Right ventricle myocardium superior (tissue), 1 donor: ENCODE data around the gene KLF6. TPM values are rescaled to one million over a fixed set of nuclear protein-coding genes. Genes with fewer than 3 reads are reported as not detected.
A peak's percentile ranks its signal among the peaks of the same experiment; 100 is the strongest.

Experiments used
- ATAC-seq: fragments of 200-7000 bp; cut with Tn5 transposase; one replicate; pipeline ENCODE4 v1.9.1; 2020; ENCODE audit warnings: mild to moderate bottlenecking; ENCODE audit not compliant: poor library complexity
- DNase-seq: peaks from one replicate; pipeline ENCODE4 v3.0.0-alpha.2; 2020
- intact Hi-C: fragments of 100-400 bp; cut with DNase I; formaldehyde crosslinking; loops from one replicate; pipeline ENCODE4 v1.11.2; 2022
- total RNA-seq: library from RNA; stranded (reverse); fragmentation: NEBNext Ultra II Directional; extraction: Animal tissue kit (Norgen Biotek cat#: 25700); gene quantifications from one replicate; pipeline ENCODE4 v1.2.1, GENCODE V29; 2021
- donor health status: DM: no; HTN: yes; CAD: no; lungs with severe emphysema.

The KLF6 gene
- total RNA-seq, 1 donor from 2014 or later, result 60.2 TPM

GRCh38 chr10:3793553-3793952 is 8.5 kb upstream of the KLF6 start:
- intact Hi-C loops, result no loop called here
- DNase-seq, result no peak
- no peak for ATAC-seq

- no peak for ATAC-seq
- intact Hi-C loops, result no loop called here
- DNase-seq, result no peak
Measured at GRCh38 chr10:3792710-3793219, 7.8 kb upstream of the KLF6 start.

DNA sequence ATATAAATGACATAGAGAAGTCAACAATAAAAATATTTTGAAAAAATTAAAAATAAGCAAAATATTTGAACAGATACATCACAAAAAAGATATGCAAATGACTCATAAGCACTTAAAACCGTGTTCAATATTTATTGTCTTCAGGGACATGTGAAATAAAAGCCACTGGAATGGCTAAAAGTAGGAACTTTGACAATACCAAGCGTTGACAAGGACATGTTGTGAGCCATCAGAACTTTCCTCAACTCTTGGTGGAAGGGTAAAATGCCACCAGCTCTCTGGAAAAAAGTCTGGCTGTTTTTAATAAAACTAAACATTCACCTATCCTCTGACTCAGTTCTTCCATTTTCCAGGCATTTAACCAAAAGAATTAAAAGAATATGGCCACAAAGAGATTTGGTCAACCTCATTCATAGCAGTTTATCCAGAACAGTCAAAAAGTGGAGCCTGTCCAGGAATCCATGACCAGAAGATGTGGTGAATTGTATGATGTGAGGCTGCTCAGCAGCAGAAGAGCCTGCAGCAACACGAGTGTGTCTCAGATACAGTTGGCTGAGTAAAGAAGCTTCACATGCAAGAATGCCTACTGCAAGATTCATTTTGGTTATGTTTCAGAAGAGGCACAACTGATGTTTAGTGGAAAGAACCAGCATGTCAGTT is 7.1 kb upstream of the KLF6 start:
- intact Hi-C loops, result no loop called here
- ATAC-seq, result no peak
- no peak for DNase-seq

DNA sequence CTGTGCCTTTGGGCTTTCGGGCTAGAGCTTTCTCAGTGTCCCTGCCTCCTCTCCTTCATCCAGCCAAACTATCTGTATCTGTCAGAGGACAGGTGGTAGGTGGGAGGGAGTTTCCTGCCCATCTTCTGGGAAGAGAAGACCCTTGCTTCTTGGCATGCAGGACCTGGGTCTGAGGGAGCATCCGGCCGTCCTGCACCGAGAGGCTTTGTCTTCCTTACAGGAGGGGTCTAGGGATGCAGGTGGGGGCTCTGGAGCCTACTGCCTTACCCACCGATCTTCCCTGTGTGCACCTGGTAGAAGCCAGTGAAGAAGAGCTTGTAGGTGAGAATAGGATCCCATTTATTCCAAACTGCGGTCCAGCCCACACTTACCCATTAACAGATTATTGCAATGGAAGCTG is 5.8 kb upstream of the KLF6 start:
- no peak for DNase-seq
- ATAC-seq, result no peak
- intact Hi-C loops, result no loop called here

DNA sequence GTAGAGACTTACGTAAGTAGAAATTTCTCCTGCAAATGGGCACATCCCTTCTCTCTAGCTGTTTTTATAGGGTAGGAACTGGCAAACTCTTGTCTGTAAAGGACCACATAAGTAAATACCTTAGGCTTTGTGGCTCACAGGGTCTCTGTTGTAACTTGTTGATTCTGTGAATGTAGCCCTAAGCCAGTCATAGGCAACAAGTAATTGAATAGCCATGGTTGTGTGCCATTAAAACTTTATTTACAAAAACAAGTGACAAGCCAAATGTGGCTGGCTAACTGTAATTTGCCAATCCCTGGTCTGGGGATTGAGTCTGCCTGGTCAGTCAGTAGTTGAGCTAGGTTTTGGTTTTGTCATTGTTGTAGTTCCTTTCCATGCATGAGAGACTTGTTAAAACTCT is 5.3 kb upstream of the KLF6 start:
- intact Hi-C loops, result no loop called here
- DNase-seq (no peak), ATAC-seq (no peak)

GRCh38 chr10:3789621-3790020 is 4.6 kb upstream of the KLF6 start:
- no peak for DNase-seq
- intact Hi-C loops, result loop anchor here (10.0 kb wide), 2 partner anchors 125 to 875 kb away; no protein-coding TSS in a partner anchor
- ATAC-seq, result no peak

DNA sequence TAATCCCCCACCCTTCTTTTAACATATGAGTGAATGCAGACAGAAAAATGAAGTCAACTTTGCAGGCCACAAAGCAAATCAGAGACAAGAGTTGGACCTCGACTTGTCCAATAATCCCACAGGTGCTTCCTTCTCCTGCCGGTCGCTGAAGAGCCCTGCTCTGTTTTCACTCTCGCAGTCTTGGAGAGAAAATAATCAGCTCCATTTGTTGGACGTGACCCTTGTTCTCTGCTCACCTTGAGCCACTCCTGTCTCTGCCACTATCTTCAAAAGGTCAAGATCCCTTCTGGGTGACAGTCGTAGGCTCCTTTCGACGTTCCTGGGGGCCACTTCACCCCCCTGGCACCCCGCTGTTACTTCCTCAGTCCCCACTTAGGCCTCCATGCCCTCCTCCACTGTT is 2.8 kb upstream of the KLF6 start:
- ATAC-seq, result no peak
- no peak for DNase-seq
- intact Hi-C loops, result loop anchor here (10.0 kb wide), 2 partner anchors 127 to 877 kb away; no protein-coding TSS in a partner anchor

- ATAC-seq (no peak), DNase-seq (no peak)
- intact Hi-C loops, result loop anchor here (10.0 kb wide), 2 partner anchors 128 to 878 kb away; no protein-coding TSS in a partner anchor
Measured at GRCh38 chr10:3787016-3787400, 2.0 kb upstream of the KLF6 start.

DNA sequence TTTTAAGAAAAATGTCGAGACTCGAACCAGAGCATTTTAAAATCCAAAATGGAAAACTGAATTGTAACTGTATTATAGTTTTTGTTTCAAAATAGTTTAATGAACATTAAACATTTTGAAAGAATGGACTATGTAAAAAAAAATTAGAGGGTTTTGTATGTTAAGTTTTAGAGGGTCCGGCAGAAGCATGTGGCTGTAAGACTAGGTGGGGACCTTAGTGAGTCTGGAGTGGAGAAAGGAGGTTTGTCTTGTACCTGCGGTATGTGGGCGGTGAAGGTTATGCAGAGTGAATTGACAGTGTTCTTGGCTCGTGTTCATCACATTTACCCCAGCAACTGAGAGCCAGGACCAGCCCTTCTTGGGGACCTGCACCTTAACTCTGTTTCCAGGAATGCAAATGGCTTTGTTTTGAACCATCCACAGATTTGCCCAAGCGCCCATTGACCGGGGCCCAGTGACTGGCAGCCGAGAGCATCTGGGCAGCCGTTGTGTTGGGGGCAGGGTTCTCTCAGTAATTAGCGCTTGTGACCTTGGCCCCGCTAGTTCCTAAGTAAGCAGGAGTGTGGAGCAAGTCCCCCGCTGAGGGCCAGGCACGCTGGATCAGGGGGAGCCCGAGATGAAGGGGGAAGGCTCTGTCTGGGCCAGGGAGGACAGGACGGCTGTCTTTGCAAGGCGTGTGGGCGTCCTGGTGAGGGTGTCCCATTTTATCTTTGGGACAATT is 1.4 kb upstream of the KLF6 start:
- ATAC-seq (no peak), DNase-seq (peak; percentile 58)
- intact Hi-C loops, result loop anchor here (10.0 kb wide), 2 partner anchors 128 to 878 kb away; no protein-coding TSS in a partner anchor

GRCh38 chr10:3785851-3786271 is 852 bp upstream of the KLF6 start:
- ATAC-seq, result peak; percentile 4
- intact Hi-C loops, result loop anchor here (10.0 kb wide), 2 partner anchors 129 to 879 kb away; no protein-coding TSS in a partner anchor
- DNase-seq, result peak; percentile 64

DNA sequence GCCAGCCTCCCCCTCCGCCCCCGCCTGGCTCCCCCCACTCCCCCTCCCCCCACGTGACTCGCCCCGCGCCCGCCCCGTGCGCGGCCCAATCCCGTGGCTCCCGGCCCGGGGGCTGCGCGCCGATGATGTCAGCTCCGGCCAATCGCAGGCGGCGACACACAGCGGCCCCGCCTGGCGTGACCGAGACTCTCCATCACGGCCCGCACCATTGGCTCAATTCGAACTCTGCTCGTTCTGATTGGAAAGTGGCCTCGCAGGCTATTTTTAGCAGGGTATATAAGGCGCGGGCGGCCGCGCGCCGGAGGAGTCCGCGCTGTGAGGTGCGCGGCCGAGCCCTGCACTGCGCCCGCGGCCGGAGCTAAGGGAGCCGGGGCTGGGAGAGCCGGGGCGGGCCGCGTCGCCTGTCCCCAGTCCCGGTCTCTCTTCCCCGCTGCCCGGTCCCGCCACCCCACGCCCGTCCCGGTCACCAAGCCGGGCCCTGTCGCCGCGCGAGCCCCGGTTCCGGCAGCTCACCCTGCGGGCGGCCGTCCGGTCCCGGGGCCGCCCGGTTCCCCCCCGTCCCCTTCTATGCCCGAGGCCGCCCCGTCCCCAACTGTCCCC is 342 bp upstream of the KLF6 start:
- intact Hi-C loops, result loop anchor here (10.0 kb wide), 2 partner anchors 129 to 879 kb away; no protein-coding TSS in a partner anchor

DNA sequence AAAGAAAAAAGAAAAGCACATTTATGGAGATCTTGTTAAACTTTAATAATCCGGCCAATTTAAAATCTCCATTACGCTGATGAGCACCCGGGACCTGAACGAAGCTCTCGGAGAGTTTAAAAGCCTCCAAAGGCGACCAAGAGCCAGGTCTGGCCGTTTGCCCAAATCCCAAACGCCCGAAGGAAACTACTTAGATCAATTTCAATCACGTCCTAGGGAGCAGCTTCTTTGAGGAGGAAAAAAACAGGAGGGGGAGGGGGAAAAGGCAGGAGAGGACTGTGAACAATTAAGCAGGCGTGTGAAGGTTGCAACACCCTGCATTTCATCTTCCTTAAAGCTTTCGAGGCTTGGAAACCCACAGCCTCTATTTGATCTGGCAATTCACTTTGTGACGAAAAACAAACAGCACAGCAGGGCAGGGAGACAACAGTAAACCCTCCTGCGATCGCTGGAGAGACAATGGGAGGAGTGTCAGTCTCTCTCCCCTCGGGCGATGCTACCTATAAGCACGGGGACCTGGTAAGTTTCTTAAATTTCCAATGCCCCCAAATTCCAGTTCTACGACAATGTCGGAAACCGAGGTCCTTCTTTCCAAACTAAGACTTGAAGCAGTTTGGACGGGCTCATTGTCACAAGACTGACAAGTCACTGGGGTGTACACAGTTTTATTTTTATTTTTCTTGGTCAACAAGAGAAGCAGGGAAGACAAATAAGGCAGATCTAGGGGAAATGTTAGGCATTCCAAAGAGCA is 1.2 kb downstream of the KLF6 start:
- peak; percentile 18 for ATAC-seq
- intact Hi-C loops, result loop anchor here (5.0 to 10.0 kb wide), 3 partner anchors 131 to 881 kb away; no protein-coding TSS in a partner anchor
- peak; percentile 84 for DNase-seq

More for the DNA sequence above, 342 bp upstream of the KLF6 start:
- ATAC-seq (peak; percentile 80), DNase-seq (peak; percentile 100)

- intact Hi-C loops, result loop anchor here (5.0 to 10.0 kb wide), 3 partner anchors 132 to 882 kb away; no protein-coding TSS in a partner anchor
- DNase-seq, result peak; percentile 59
Measured at GRCh38 chr10:3783316-3783681, 1.7 kb downstream of the KLF6 start.

DNA sequence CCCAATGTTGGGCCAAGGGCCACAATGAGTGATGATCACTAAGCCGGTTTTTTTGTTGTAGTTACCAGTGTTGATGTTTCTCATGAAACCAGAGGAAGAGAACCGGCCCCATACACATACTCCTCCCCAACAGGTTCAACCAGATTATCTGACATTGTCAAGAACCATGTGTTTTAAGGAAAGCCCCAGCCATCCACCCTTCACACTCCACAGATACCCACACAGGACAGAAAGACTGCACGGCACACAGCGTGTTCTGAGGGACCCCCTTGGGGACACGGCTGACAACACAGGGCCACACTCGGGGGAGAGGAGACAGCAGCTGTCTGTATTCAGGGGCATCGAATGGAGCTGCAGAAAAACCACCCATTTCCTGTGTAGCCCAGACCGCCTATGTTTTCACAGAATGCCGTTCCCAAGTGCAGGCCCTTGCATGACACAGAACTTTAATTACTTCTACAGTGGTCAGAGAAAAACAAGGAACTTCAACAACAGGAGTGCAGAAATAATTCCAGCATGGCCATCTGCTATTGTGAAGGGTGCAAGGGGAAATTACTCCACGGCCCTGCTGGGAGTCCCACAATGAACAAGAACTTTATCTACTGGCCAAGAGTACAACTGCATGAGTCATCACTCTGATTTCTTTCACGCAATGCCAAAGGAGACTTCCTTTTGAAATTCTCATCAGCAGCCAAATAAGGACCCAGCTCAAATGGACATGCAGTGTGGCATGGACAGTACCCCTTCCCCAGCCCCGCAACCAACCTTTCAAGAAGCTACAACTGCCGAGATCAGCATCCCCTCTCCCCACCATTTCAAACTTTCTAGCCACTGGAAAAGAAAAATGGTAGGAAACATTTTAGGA is 2.3 kb downstream of the KLF6 start:
- DNase-seq, result peak; percentile 67
- ATAC-seq, result peak; percentile 66
- intact Hi-C loops, result loop anchor here (5.0 to 10.0 kb wide), 3 partner anchors 132 to 882 kb away; no protein-coding TSS in a partner anchor

More at GRCh38 chr10:3783316-3783681, 1.7 kb downstream of the KLF6 start:
- ATAC-seq, result peak; percentile 1

DNA sequence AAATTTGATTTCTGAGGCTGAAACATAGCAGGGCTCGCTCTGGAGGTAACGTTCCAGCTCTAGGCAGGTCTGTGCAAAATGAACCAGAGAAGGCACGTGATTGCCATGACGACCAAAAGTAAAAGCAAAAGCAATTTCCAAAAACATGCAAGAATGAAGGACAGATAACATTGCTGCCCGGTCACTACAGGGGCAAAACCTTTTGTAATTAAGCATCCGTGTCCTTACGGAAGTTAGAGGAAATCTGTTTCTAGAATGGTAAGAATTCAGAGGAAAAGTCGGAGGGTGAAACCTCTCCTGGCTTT is 2.9 kb downstream of the KLF6 start:
- no peak for DNase-seq
- intact Hi-C loops, result loop anchor here (5.0 to 10.0 kb wide), 3 partner anchors 133 to 883 kb away; no protein-coding TSS in a partner anchor
- ATAC-seq, result no peak

GRCh38 chr10:3781468-3782145 is 3.4 kb downstream of the KLF6 start:
- intact Hi-C loops, result loop anchor here (5.0 to 10.0 kb wide), 3 partner anchors 133 to 883 kb away; no protein-coding TSS in a partner anchor
- peak; percentile 77 for DNase-seq
- no peak for ATAC-seq
